CD4-positive, CD25-positive, alpha-beta regulatory T cell (primary cell): Measurements from ENCODE around the gene EPS8. TPM values are rescaled to one million over a fixed set of nuclear protein-coding genes. Genes with fewer than 3 reads are reported as not detected.
A peak's percentile ranks its signal among the peaks of the same experiment; 100 is the strongest.

Experiments used
- ATAC-seq, 2 donors: fragments of 150-1000 bp; cut with Tn5 transposase; one replicate each; pipeline ENCODE4 v1.10.0; 2021; ENCODE audit warnings: low read depth in 2 of 2, moderate number of reproducible peaks in 2 of 2, moderate library complexity in 1 of 2
- DNase-seq, 3 donors: peaks; one replicate each; pipeline versions ENCODE4 v3.0.0 to v3.0.0-alpha.2; 2012 to 2022; ENCODE audit warnings: mixed read lengths in 1 of 3
- H3K27ac ChIP-seq: one replicate; pipeline ENCODE4 v1.7.0; 2013; ENCODE audit warnings: mild to moderate bottlenecking, low read length; ENCODE audit not compliant: insufficient read depth, poor library complexity, severe bottlenecking
- H3K27me3 ChIP-seq: one replicate; pipeline ENCODE4 v1.7.0; 2013; ENCODE audit warnings: low read length; ENCODE audit not compliant: control insufficient read depth, insufficient read depth
- H3K36me3 ChIP-seq: one replicate; pipeline ENCODE4 v1.7.0; 2013; ENCODE audit warnings: mild to moderate bottlenecking, low read length, moderate library complexity; ENCODE audit not compliant: control insufficient read depth, insufficient read depth
- H3K4me1 ChIP-seq: 2 replicates; pipeline ENCODE4 v1.7.0; 2013; ENCODE audit warnings: mild to moderate bottlenecking, low read length; ENCODE audit not compliant: insufficient read depth, control insufficient read depth, poor library complexity, severe bottlenecking
- H3K4me3 ChIP-seq: one replicate; pipeline ENCODE4 v1.7.0; 2013; ENCODE audit warnings: low read depth, mild to moderate bottlenecking, low read length, moderate library complexity
- H3K9me3 ChIP-seq, 2 experiments: 1 replicate in 1 of 2; 2 replicates in 1 of 2; pipeline ENCODE4 v1.7.0; 2013; ENCODE audit warnings: low read length in 2 of 2, mild to moderate bottlenecking in 1 of 2, moderate library complexity in 1 of 2; ENCODE audit not compliant: control insufficient read depth in 2 of 2
- H3K27ac Mint-ChIP-seq, 3 donors: one replicate each; pipeline ENCODE4 v1.8.0; 2020 to 2022; ENCODE audit warnings: mild to moderate bottlenecking in 3 of 3, mixed read lengths in 3 of 3, moderate library complexity in 2 of 3
- H3K27me3 Mint-ChIP-seq: one replicate; pipeline ENCODE4 v1.8.0; 2022; ENCODE audit warnings: mild to moderate bottlenecking, mixed read lengths
- H3K36me3 Mint-ChIP-seq: one replicate; pipeline ENCODE4 v1.8.0; 2020; ENCODE audit warnings: mixed read lengths
- H3K4me1 Mint-ChIP-seq, 4 donors: one replicate each; pipeline ENCODE4 v1.8.0; 2020 to 2022; ENCODE audit warnings: mixed read lengths in 4 of 4, mild to moderate bottlenecking in 1 of 4
- H3K4me3 Mint-ChIP-seq, 4 donors: one replicate each; pipeline ENCODE4 v1.8.0; 2020 to 2022; ENCODE audit warnings: mild to moderate bottlenecking in 4 of 4, mixed read lengths in 4 of 4, moderate library complexity in 3 of 4
- H3K9me3 Mint-ChIP-seq, 7 donors: one replicate each; pipeline ENCODE4 v1.8.0; 2020 to 2022; ENCODE audit warnings: mixed read lengths in 7 of 7, mild to moderate bottlenecking in 3 of 7, moderate library complexity in 2 of 7
- polyA plus RNA-seq, 4 donors: library from polyadenylated mRNA; unstranded; fragments of 300-500 nt; fragmentation: Illumina TruSeq; gene quantifications; one replicate each; pipeline ENCODE4 v1.2.3, GENCODE V29; 2021
- total RNA-seq: library from RNA; stranded (reverse); gene quantifications from one replicate; pipeline ENCODE4 v1.2.3, GENCODE V29; 2022

Gene EPS8
- total and polyA plus RNA-seq, 5 donors from 2014 or later, result 1.1 to 3.3 (median 1.8) TPM

GRCh38 chr12:15693228-15693911, 95.8 kb downstream of the EPS8 start:
- DNase-seq, result no peak
- Histone ChIP-seq H3K27ac (no peak overlapping the region), H3K4me1 (no peaks in the 10 kb centered on the region), H3K36me3 (no peaks in the 10 kb centered on the region), H3K9me3 (no peaks in the 10 kb centered on the region), H3K27me3 (no peaks in the 10 kb centered on the region), H3K4me3 (no peak overlapping the region)
- peaks cover 0 to 2% (median 0%) of the 10 kb centered on the region in 7 donors for H3K9me3 Mint-ChIP-seq
- no peaks in the 10 kb centered on the region for H3K4me1 Mint-ChIP-seq
- peaks cover 8% of the 10 kb centered on the region for H3K27me3 Mint-ChIP-seq
- no peak for ATAC-seq
- no peaks in the 10 kb centered on the region for H3K36me3 Mint-ChIP-seq
- no peak overlapping the region for H3K4me3 Mint-ChIP-seq
- no peak overlapping the region for H3K27ac Mint-ChIP-seq

GRCh38 chr12:15691388-15691787, 97.8 kb downstream of the EPS8 start:
- no peak for DNase-seq
- Mint-ChIP-seq H3K4me3 (no peak overlapping the region), H3K9me3 (no peaks in the 10 kb centered on the region)

GRCh38 chr12:15690320-15690719, 98.9 kb downstream of the EPS8 start:
- no peak for ATAC-seq
- no peak overlapping the region for H3K27ac ChIP-seq
- no peaks in the 10 kb centered on the region for H3K9me3 ChIP-seq
- no peak overlapping the region for H3K4me3 ChIP-seq
- DNase-seq, result no peak
- no peaks in the 10 kb centered on the region for H3K4me1 Mint-ChIP-seq
- no peaks in the 10 kb centered on the region for H3K4me1 ChIP-seq
- H3K36me3 ChIP-seq, result no peaks in the 10 kb centered on the region
- no peaks in the 10 kb centered on the region for H3K27me3 ChIP-seq
- H3K36me3 Mint-ChIP-seq, result no peaks in the 10 kb centered on the region
- H3K27ac Mint-ChIP-seq, result no peak overlapping the region
- H3K4me3 Mint-ChIP-seq, result no peak overlapping the region
- H3K9me3 Mint-ChIP-seq, result no peaks in the 10 kb centered on the region
- peaks cover 9% of the 10 kb centered on the region for H3K27me3 Mint-ChIP-seq

More at GRCh38 chr12:15691388-15691787, 97.8 kb downstream of the EPS8 start:
- H3K27me3 Mint-ChIP-seq, result peaks cover 8% of the 10 kb centered on the region
- Histone ChIP-seq H3K9me3 (no peaks in the 10 kb centered on the region), H3K27ac (no peak overlapping the region), H3K36me3 (no peaks in the 10 kb centered on the region), H3K4me3 (no peak overlapping the region), H3K4me1 (no peaks in the 10 kb centered on the region), H3K27me3 (no peaks in the 10 kb centered on the region)
- no peaks in the 10 kb centered on the region for H3K36me3 Mint-ChIP-seq
- ATAC-seq, result no peak
- no peak overlapping the region for H3K27ac Mint-ChIP-seq
- no peaks in the 10 kb centered on the region for H3K4me1 Mint-ChIP-seq

GRCh38 chr12:15689751-15690191, 99.4 kb downstream of the EPS8 start:
- Mint-ChIP-seq H3K27ac (no peak overlapping the region), H3K4me3 (no peak overlapping the region), H3K4me1 (no peaks in the 10 kb centered on the region), H3K27me3 (peaks cover 15% of the 10 kb centered on the region), H3K36me3 (no peaks in the 10 kb centered on the region), H3K9me3 (no peaks in the 10 kb centered on the region)
- DNase-seq (no peak), ATAC-seq (no peak)
- Histone ChIP-seq H3K4me1 (no peaks in the 10 kb centered on the region), H3K9me3 (no peaks in the 10 kb centered on the region), H3K27ac (no peak overlapping the region), H3K27me3 (no peaks in the 10 kb centered on the region), H3K36me3 (no peaks in the 10 kb centered on the region), H3K4me3 (no peak overlapping the region)

GRCh38 chr12:15688838-15689625, 100.2 kb downstream of the EPS8 start:
- Mint-ChIP-seq H3K27ac (no peak overlapping the region), H3K9me3 (no peaks in the 10 kb centered on the region), H3K27me3 (peaks cover 17% of the 10 kb centered on the region), H3K4me1 (no peaks in the 10 kb centered on the region), H3K36me3 (no peaks in the 10 kb centered on the region), H3K4me3 (no peak overlapping the region)
- Histone ChIP-seq H3K4me1 (no peaks in the 10 kb centered on the region), H3K36me3 (no peaks in the 10 kb centered on the region), H3K4me3 (no peak overlapping the region), H3K27ac (no peak overlapping the region), H3K9me3 (no peaks in the 10 kb centered on the region), H3K27me3 (no peaks in the 10 kb centered on the region)
- no peak for DNase-seq
- no peak for ATAC-seq

GRCh38 chr12:15688202-15688736, 100.9 kb downstream of the EPS8 start:
- no peaks in the 10 kb centered on the region for H3K36me3 ChIP-seq
- Mint-ChIP-seq H3K9me3 (no peaks in the 10 kb centered on the region), H3K4me1 (no peaks in the 10 kb centered on the region), H3K27ac (no peak overlapping the region), H3K36me3 (no peaks in the 10 kb centered on the region), H3K27me3 (peaks cover 13% of the 10 kb centered on the region), H3K4me3 (no peak overlapping the region)
- H3K27me3 ChIP-seq, result no peaks in the 10 kb centered on the region
- H3K4me1 ChIP-seq, result no peaks in the 10 kb centered on the region
- H3K27ac ChIP-seq, result no peak overlapping the region
- no peak overlapping the region for H3K4me3 ChIP-seq
- ATAC-seq, result no peak
- peak in 1 of 3 donors; percentile 28 for DNase-seq
- no peaks in the 10 kb centered on the region for H3K9me3 ChIP-seq

GRCh38 chr12:15687583-15687982, 101.6 kb downstream of the EPS8 start:
- no peak for DNase-seq
- Mint-ChIP-seq H3K4me1 (no peaks in the 10 kb centered on the region), H3K27me3 (peaks cover 10% of the 10 kb centered on the region), H3K36me3 (no peaks in the 10 kb centered on the region), H3K27ac (no peak overlapping the region), H3K9me3 (no peaks in the 10 kb centered on the region), H3K4me3 (no peak overlapping the region)
- ATAC-seq, result no peak
- Histone ChIP-seq H3K27ac (no peak overlapping the region), H3K27me3 (no peaks in the 10 kb centered on the region), H3K9me3 (no peaks in the 10 kb centered on the region), H3K36me3 (no peaks in the 10 kb centered on the region), H3K4me3 (no peak overlapping the region), H3K4me1 (no peaks in the 10 kb centered on the region)
